GM23338 (cell line): Measurements from ENCODE around the gene CDYL. TPM values are rescaled to one million over a fixed set of nuclear protein-coding genes. Genes with fewer than 3 reads are reported as not detected.

Source experiments
- ATAC-seq: fragments of 200-7000 bp; cut with Tn5 transposase; 3 replicates; pipeline ENCODE4 v1.9.1; 2020
- DNase-seq: peaks from one replicate; pipeline ENCODE4 v3.0.0-alpha.2; 2015; ENCODE audit warnings: low spot score
- H2AFZ ChIP-seq: fragments of 200-600 bp; sonication (generic); 2 replicates; pipeline ENCODE4 v1.8.0; 2016; ENCODE audit warnings: antibody characterized with exemption, mild to moderate bottlenecking, moderate library complexity
- H3F3A ChIP-seq: fragments of 200-600 bp; sonication (generic); replicated peaks from 2 replicates; pipeline ENCODE4 v1.8.0; 2017; ENCODE audit warnings: antibody characterized with exemption, mixed run types, low read depth
- H3K27ac ChIP-seq: fragments of 200-600 bp; sonication (generic); 2 replicates; pipeline ENCODE4 v1.6.1; 2016; ENCODE audit warnings: low read depth
- H3K27me3 ChIP-seq: fragments of 200-600 bp; sonication (generic); 2 replicates; pipeline ENCODE4 v1.8.0; 2016; ENCODE audit warnings: mild to moderate bottlenecking, mixed run types, moderate library complexity; ENCODE audit not compliant: insufficient read depth
- H3K36me3 ChIP-seq: fragments of 200-600 bp; sonication (generic); 2 replicates; pipeline ENCODE4 v1.8.0; 2016; ENCODE audit warnings: mild to moderate bottlenecking; ENCODE audit not compliant: insufficient read depth
- H3K4me1 ChIP-seq: fragments of 200-600 bp; sonication (generic); 2 replicates; pipeline ENCODE4 v1.8.0; 2016; ENCODE audit warnings: mild to moderate bottlenecking, moderate library complexity; ENCODE audit not compliant: insufficient read depth
- H3K4me2 ChIP-seq: fragments of 200-600 bp; sonication (generic); 2 replicates; pipeline ENCODE4 v1.7.1; 2017; ENCODE audit warnings: mixed run types
- H3K4me3 ChIP-seq: fragments of 200-600 bp; sonication (generic); 2 replicates; pipeline ENCODE4 v1.6.1; 2016; ENCODE audit warnings: mixed run types
- H3K79me2 ChIP-seq: fragments of 200-600 bp; sonication (generic); replicated peaks from 2 replicates; pipeline ENCODE4 v1.8.0; 2017; ENCODE audit warnings: mild to moderate bottlenecking; ENCODE audit not compliant: insufficient read depth
- H3K9me2 ChIP-seq: fragments of 200-600 bp; sonication (generic); 2 replicates; pipeline ENCODE4 v1.8.0; 2017; ENCODE audit not compliant: insufficient read depth
- H4K20me1 ChIP-seq: fragments of 200-600 bp; sonication (generic); replicated peaks from 2 replicates; pipeline ENCODE4 v1.8.0; 2017; ENCODE audit warnings: mild to moderate bottlenecking; ENCODE audit not compliant: insufficient read depth
- H3K27ac Mint-ChIP-seq: 2 replicates; pipeline ENCODE4 v1.8.0; 2020; ENCODE audit warnings: inconsistent platforms, mild to moderate bottlenecking, moderate library complexity, mixed read lengths
- H3K27me3 Mint-ChIP-seq: 3 replicates; pipeline ENCODE4 v1.8.0; 2022; ENCODE audit warnings: low read depth, mild to moderate bottlenecking, moderate library complexity, mixed read lengths, inconsistent platforms; ENCODE audit not compliant: insufficient read depth, poor library complexity
- H3K36me3 Mint-ChIP-seq: 3 replicates; pipeline ENCODE4 v1.8.0; 2021; ENCODE audit warnings: low read depth, mild to moderate bottlenecking, inconsistent platforms, moderate library complexity, mixed read lengths
- H3K4me1 Mint-ChIP-seq: 3 replicates; pipeline ENCODE4 v1.8.0; 2020; ENCODE audit warnings: mild to moderate bottlenecking, inconsistent platforms, mixed read lengths
- H3K4me3 Mint-ChIP-seq: 3 replicates; pipeline ENCODE4 v1.8.0; 2021; ENCODE audit warnings: moderate library complexity, mild to moderate bottlenecking, inconsistent platforms, mixed read lengths
- H3K9me3 Mint-ChIP-seq: 3 replicates; pipeline ENCODE4 v1.8.0; 2020; ENCODE audit warnings: moderate library complexity, mild to moderate bottlenecking, inconsistent platforms, mixed read lengths
- CREB1 ChIP-seq: fragments of 250-450 bp; sonication (Bioruptor Pico); IDR thresholded peaks from 2 replicates; pipeline ENCODE4 v1.5.0; 2020; ENCODE audit warnings: low read depth, mild to moderate bottlenecking, moderate library complexity
- ETS1 ChIP-seq: IDR thresholded peaks from 2 replicates; pipeline ENCODE4 v1.6.1; 2016; ENCODE audit warnings: antibody characterized with exemption
- EZH2 ChIP-seq: fragments of 200-600 bp; sonication (generic); IDR thresholded peaks from one replicate; pipeline ENCODE4 v1.8.0; 2017; ENCODE audit warnings: antibody characterized with exemption, mild to moderate bottlenecking, low read depth; ENCODE audit not compliant: unreplicated experiment
- EZH2phosphoT487 ChIP-seq: fragments of 200-600 bp; sonication (generic); IDR thresholded peaks from one replicate; pipeline ENCODE4 v1.8.1; 2018; ENCODE audit warnings: antibody characterized with exemption; ENCODE audit not compliant: unreplicated experiment
- POLR2AphosphoS5 ChIP-seq: IDR thresholded peaks from 2 replicates; pipeline ENCODE4 v1.6.1; 2016; ENCODE audit warnings: antibody characterized with exemption, low read depth
- STAT1 ChIP-seq: IDR thresholded peaks from one replicate; pipeline ENCODE4 v1.6.1; 2016; ENCODE audit warnings: antibody characterized with exemption; ENCODE audit not compliant: unreplicated experiment
- ZNF114 ChIP-seq: fragments of 250-450 bp; sonication (Bioruptor Pico); IDR thresholded peaks from 2 replicates; pipeline ENCODE4 v1.5.0; 2020; ENCODE audit warnings: mild to moderate bottlenecking, moderate library complexity
- ZNF331 ChIP-seq: fragments of 250-450 bp; sonication (Bioruptor Pico); IDR thresholded peaks from 2 replicates; pipeline ENCODE4 v1.5.0; 2020; ENCODE audit warnings: low read depth, mild to moderate bottlenecking, moderate library complexity
- polyA plus RNA-seq: library from polyadenylated mRNA; unstranded; fragments of >200 nt; fragmentation: Nextera tagmentation; extraction: Ambion mirVana; gene quantifications from 2 replicates; pipeline ENCODE4 v1.2.1, GENCODE V29; 2016
- total RNA-seq: library from RNA; depleted of rRNA; stranded (reverse); fragments of >200 nt; shearing (Covaris generic); gene quantifications from 2 replicates; pipeline ENCODE4 v1.2.3, GENCODE V29; 2014
- TF ChIP-seq, protein P1 (sequence below): fragments of 250-450 bp; sonication (Bioruptor Pico); IDR thresholded peaks from 2 replicates; pipeline ENCODE4 v1.5.0; 2020; ENCODE audit warnings: mild to moderate bottlenecking, moderate library complexity
- TF ChIP-seq, protein P2 (sequence below): IDR thresholded peaks from one replicate; pipeline ENCODE4 v1.6.1; 2018; ENCODE audit warnings: antibody characterized with exemption; ENCODE audit not compliant: unreplicated experiment

CDYL gene
- total and polyA plus RNA-seq, 2 experiments from 2014 or later, result 67.2 to 128 TPM

DNA sequence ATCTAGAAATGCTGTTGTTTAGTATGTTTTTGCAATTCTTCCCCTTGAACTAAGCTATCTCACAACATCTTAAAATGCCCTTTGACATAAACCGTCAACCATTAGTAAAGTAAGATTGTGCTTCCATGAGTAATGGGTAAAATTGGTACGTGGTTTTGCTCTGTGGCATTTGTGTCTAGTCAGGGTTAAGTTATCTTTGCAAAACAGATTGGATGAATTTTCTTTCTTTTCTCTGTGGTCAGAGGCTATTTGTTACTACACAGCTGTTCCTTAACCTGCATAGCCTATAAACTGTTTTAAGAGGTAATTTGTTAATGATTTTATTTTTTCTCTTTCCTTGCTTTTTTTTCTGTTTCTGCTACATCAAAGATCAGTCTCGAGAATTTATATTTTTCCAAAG is 152.2 kb downstream of the CDYL start:
- Histone ChIP-seq H3K79me2 (peaks cover 95% of the 10 kb centered on the region), H3K27ac (no peak overlapping the region), H3K4me2 (no peak overlapping the region), H2AFZ (no peak overlapping the region), H3K4me3 (no peak overlapping the region), H4K20me1 (peaks cover 21% of the 10 kb centered on the region), H3K36me3 (no peaks in the 10 kb centered on the region), H3K4me1 (peaks cover 65% of the 10 kb centered on the region), H3K27me3 (no peaks in the 10 kb centered on the region), H3K9me2 (no peaks in the 10 kb centered on the region), H3F3A (0 out of 2 replicates have a peak, but pooled peaks cover 4% of the 10 kb centered on the region)
- DNase-seq, result no peak
- H3K9me3 Mint-ChIP-seq, result no peaks in the 10 kb centered on the region
- H3K4me1 Mint-ChIP-seq, result peaks cover 81% of the 10 kb centered on the region
- H3K27ac Mint-ChIP-seq, result 0 out of 2 replicates have a peak overlapping the region, but pooled peaks have one; percentile 50
- peaks cover 17% of the 10 kb centered on the region for H3K27me3 Mint-ChIP-seq
- no peak for TF ChIP-seq EZH2phosphoT487
- TF ChIP-seq POLR2AphosphoS5, result no peak
- TF ChIP-seq CREB1 (CRISPR knock-in tag), result no peak
- TF ChIP-seq, protein P1, sequence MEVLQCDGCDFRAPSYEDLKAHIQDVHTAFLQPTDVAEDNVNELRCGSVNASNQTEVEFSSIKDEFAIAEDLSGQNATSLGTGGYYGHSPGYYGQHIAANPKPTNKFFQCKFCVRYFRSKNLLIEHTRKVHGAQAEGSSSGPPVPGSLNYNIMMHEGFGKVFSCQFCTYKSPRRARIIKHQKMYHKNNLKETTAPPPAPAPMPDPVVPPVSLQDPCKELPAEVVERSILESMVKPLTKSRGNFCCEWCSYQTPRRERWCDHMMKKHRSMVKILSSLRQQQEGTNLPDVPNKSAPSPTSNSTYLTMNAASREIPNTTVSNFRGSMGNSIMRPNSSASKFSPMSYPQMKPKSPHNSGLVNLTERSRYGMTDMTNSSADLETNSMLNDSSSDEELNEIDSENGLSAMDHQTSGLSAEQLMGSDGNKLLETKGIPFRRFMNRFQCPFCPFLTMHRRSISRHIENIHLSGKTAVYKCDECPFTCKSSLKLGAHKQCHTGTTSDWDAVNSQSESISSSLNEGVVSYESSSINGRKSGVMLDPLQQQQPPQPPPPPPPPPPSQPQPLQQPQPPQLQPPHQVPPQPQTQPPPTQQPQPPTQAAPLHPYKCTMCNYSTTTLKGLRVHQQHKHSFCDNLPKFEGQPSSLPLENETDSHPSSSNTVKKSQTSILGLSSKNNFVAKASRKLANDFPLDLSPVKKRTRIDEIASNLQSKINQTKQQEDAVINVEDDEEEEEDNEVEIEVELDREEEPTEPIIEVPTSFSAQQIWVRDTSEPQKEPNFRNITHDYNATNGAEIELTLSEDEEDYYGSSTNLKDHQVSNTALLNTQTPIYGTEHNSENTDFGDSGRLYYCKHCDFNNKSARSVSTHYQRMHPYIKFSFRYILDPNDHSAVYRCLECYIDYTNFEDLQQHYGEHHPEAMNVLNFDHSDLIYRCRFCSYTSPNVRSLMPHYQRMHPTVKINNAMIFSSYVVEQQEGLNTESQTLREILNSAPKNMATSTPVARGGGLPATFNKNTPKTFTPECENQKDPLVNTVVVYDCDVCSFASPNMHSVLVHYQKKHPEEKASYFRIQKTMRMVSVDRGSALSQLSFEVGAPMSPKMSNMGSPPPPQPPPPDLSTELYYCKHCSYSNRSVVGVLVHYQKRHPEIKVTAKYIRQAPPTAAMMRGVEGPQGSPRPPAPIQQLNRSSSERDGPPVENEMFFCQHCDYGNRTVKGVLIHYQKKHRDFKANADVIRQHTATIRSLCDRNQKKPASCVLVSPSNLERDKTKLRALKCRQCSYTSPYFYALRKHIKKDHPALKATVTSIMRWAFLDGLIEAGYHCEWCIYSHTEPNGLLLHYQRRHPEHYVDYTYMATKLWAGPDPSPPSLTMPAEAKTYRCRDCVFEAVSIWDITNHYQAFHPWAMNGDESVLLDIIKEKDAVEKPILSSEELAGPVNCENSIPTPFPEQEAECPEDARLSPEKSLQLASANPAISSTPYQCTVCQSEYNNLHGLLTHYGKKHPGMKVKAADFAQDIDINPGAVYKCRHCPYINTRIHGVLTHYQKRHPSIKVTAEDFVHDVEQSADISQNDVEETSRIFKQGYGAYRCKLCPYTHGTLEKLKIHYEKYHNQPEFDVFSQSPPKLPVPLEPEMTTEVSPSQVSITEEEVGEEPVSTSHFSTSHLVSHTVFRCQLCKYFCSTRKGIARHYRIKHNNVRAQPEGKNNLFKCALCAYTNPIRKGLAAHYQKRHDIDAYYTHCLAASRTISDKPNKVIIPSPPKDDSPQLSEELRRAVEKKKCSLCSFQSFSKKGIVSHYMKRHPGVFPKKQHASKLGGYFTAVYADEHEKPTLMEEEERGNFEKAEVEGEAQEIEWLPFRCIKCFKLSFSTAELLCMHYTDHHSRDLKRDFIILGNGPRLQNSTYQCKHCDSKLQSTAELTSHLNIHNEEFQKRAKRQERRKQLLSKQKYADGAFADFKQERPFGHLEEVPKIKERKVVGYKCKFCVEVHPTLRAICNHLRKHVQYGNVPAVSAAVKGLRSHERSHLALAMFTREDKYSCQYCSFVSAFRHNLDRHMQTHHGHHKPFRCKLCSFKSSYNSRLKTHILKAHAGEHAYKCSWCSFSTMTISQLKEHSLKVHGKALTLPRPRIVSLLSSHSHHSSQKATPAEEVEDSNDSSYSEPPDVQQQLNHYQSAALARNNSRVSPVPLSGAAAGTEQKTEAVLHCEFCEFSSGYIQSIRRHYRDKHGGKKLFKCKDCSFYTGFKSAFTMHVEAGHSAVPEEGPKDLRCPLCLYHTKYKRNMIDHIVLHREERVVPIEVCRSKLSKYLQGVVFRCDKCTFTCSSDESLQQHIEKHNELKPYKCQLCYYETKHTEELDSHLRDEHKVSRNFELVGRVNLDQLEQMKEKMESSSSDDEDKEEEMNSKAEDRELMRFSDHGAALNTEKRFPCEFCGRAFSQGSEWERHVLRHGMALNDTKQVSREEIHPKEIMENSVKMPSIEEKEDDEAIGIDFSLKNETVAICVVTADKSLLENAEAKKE (CRISPR knock-in tag), result no peak
- no peak for TF ChIP-seq STAT1
- no peak for TF ChIP-seq ETS1
- no peak for TF ChIP-seq ZNF331 (CRISPR knock-in tag)
- no peak for TF ChIP-seq ZNF114 (CRISPR knock-in tag)
- TF ChIP-seq EZH2, result no peak
- TF ChIP-seq, protein P2, sequence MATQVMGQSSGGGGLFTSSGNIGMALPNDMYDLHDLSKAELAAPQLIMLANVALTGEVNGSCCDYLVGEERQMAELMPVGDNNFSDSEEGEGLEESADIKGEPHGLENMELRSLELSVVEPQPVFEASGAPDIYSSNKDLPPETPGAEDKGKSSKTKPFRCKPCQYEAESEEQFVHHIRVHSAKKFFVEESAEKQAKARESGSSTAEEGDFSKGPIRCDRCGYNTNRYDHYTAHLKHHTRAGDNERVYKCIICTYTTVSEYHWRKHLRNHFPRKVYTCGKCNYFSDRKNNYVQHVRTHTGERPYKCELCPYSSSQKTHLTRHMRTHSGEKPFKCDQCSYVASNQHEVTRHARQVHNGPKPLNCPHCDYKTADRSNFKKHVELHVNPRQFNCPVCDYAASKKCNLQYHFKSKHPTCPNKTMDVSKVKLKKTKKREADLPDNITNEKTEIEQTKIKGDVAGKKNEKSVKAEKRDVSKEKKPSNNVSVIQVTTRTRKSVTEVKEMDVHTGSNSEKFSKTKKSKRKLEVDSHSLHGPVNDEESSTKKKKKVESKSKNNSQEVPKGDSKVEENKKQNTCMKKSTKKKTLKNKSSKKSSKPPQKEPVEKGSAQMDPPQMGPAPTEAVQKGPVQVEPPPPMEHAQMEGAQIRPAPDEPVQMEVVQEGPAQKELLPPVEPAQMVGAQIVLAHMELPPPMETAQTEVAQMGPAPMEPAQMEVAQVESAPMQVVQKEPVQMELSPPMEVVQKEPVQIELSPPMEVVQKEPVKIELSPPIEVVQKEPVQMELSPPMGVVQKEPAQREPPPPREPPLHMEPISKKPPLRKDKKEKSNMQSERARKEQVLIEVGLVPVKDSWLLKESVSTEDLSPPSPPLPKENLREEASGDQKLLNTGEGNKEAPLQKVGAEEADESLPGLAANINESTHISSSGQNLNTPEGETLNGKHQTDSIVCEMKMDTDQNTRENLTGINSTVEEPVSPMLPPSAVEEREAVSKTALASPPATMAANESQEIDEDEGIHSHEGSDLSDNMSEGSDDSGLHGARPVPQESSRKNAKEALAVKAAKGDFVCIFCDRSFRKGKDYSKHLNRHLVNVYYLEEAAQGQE, result no peak
- no peak overlapping the region for H3K4me3 Mint-ChIP-seq
- ATAC-seq, result no peak
- peaks cover 9% of the 10 kb centered on the region; the same call in 2 of the 3 replicates for H3K36me3 Mint-ChIP-seq
